ENCODE results near the gene KIAA1549.

DNA sequence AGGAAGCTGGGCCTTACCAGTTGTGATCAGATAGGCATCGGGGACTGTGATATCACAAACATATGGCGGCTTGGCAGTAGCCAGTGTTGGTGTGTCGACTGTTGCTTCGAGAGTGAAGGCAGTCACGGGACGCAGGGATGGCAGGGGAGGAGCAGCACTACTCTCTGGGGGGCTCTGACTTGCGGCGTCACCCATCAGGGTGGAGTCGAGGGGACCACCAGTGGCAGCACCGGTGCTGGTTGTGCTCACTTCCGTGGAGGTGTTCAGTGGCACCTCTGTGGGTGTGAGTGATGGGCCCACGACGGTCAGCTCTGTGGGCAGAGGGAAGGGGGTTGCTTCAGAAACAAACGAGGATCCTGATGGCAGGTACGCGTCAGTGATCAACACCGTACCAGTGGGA, 64.5 kb downstream of the KIAA1549 start:
- TF ChIP-seq, protein P1, sequence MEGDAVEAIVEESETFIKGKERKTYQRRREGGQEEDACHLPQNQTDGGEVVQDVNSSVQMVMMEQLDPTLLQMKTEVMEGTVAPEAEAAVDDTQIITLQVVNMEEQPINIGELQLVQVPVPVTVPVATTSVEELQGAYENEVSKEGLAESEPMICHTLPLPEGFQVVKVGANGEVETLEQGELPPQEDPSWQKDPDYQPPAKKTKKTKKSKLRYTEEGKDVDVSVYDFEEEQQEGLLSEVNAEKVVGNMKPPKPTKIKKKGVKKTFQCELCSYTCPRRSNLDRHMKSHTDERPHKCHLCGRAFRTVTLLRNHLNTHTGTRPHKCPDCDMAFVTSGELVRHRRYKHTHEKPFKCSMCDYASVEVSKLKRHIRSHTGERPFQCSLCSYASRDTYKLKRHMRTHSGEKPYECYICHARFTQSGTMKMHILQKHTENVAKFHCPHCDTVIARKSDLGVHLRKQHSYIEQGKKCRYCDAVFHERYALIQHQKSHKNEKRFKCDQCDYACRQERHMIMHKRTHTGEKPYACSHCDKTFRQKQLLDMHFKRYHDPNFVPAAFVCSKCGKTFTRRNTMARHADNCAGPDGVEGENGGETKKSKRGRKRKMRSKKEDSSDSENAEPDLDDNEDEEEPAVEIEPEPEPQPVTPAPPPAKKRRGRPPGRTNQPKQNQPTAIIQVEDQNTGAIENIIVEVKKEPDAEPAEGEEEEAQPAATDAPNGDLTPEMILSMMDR (IDR thresholded peaks at IDR 0.05; ENCODE audit: low read depth, low read length): no peak
- no peak for TF ChIP-seq EZH2phosphoT487 (IDR thresholded peaks at IDR 0.05; ENCODE audit: low read depth)

Data from OCI-LY3 (cell line).